ENCODE measurements around the gene CCR7. TPM values are rescaled to one million over a fixed set of nuclear protein-coding genes. Genes with fewer than 3 reads are reported as not detected.
A peak's percentile ranks its signal among the peaks of the same experiment; 100 is the strongest.

CCR7 gene
- total and polyA plus RNA-seq, 2 experiments from 2014 or later = not detected

- no peaks in the 10 kb centered on the region for H3K36me3 ChIP-seq
- no peaks in the 10 kb centered on the region for H3K4me1 ChIP-seq (ENCODE audit: low read depth)
- no peaks in the 10 kb centered on the region for H3K27me3 ChIP-seq
- TF ChIP-seq CTCF (IDR thresholded peaks at IDR 0.05; ENCODE audit: low read depth, low read length) = no peak
- H3K9me3 ChIP-seq (ENCODE audit: low read depth) = no peaks in the 10 kb centered on the region
- DNase-seq (ENCODE audit: low read depth in 1 of 2, low spot score in 1 of 2) = peak in 1 of 2 donors; percentile 40
- no peak overlapping the region for H3K4me3 ChIP-seq
- no peak overlapping the region for H3K27ac ChIP-seq
These were observed 42.9 kb downstream of the CCR7 start for GRCh38 chr17:40522250-40522960.

GRCh38 chr17:40520991-40521453 is 44.2 kb downstream of the CCR7 start:
- no peaks in the 10 kb centered on the region for H3K4me1 ChIP-seq (ENCODE audit: low read depth)
- H3K36me3 ChIP-seq = no peaks in the 10 kb centered on the region
- H3K4me3 ChIP-seq = no peak overlapping the region
- H3K27ac ChIP-seq = no peak overlapping the region
- H3K27me3 ChIP-seq = no peaks in the 10 kb centered on the region
- no peak for DNase-seq (ENCODE audit: low read depth in 1 of 2, low spot score in 1 of 2)
- TF ChIP-seq CTCF (IDR thresholded peaks at IDR 0.05; ENCODE audit: low read depth, low read length) = no peak
- no peaks in the 10 kb centered on the region for H3K9me3 ChIP-seq (ENCODE audit: low read depth)

- no peak for TF ChIP-seq CTCF (IDR thresholded peaks at IDR 0.05; ENCODE audit: low read depth, low read length)
- Histone ChIP-seq H3K36me3 (no peaks in the 10 kb centered on the region), H3K27ac (no peak overlapping the region), H3K27me3 (no peaks in the 10 kb centered on the region), H3K4me1 (ENCODE audit: low read depth) (no peaks in the 10 kb centered on the region), H3K4me3 (no peak overlapping the region), H3K9me3 (ENCODE audit: low read depth) (no peaks in the 10 kb centered on the region)
- DNase-seq (ENCODE audit: low read depth in 1 of 2, low spot score in 1 of 2) = no peak
These were observed 46.0 kb downstream of the CCR7 start for GRCh38 chr17:40519089-40519775.

- DNase-seq (ENCODE audit: low read depth in 1 of 2, low spot score in 1 of 2) = no peak
- no peak for TF ChIP-seq CTCF (IDR thresholded peaks at IDR 0.05; ENCODE audit: low read depth, low read length)
These were observed 46.7 kb downstream of the CCR7 start for GRCh38 chr17:40518401-40519088.

GRCh38 chr17:40517981-40518380 is 47.3 kb downstream of the CCR7 start:
- Histone ChIP-seq H3K4me3 (no peak overlapping the region), H3K27ac (no peak overlapping the region), H3K9me3 (ENCODE audit: low read depth) (no peaks in the 10 kb centered on the region), H3K4me1 (ENCODE audit: low read depth) (no peaks in the 10 kb centered on the region), H3K27me3 (no peaks in the 10 kb centered on the region), H3K36me3 (no peaks in the 10 kb centered on the region)
- TF ChIP-seq CTCF (IDR thresholded peaks at IDR 0.05; ENCODE audit: low read depth, low read length) = no peak
- no peak for DNase-seq (ENCODE audit: low read depth in 1 of 2, low spot score in 1 of 2)

More at GRCh38 chr17:40518401-40519088, 46.7 kb downstream of the CCR7 start:
- Histone ChIP-seq H3K4me1 (ENCODE audit: low read depth) (no peaks in the 10 kb centered on the region), H3K36me3 (no peaks in the 10 kb centered on the region), H3K9me3 (ENCODE audit: low read depth) (no peaks in the 10 kb centered on the region), H3K27ac (no peak overlapping the region), H3K4me3 (no peak overlapping the region), H3K27me3 (no peaks in the 10 kb centered on the region)
